LHCN-M2 (cell line): ENCODE measurements around the gene HSF2. TPM values are rescaled to one million over a fixed set of nuclear protein-coding genes. Genes with fewer than 3 reads are reported as not detected.

Experiments used
- DNase-seq: peaks from one replicate; pipeline ENCODE4 v3.0.0-alpha.2; 2012; ENCODE audit warnings: low read depth
- total RNA-seq: library from RNA; depleted of rRNA; stranded (reverse); fragments of >200 nt; gene quantifications from 2 replicates; pipeline ENCODE4 v1.2.3, GENCODE V29; 2014

HSF2 gene
- total RNA-seq, 1 experiment from 2014 or later: 23.8 TPM

DNA sequence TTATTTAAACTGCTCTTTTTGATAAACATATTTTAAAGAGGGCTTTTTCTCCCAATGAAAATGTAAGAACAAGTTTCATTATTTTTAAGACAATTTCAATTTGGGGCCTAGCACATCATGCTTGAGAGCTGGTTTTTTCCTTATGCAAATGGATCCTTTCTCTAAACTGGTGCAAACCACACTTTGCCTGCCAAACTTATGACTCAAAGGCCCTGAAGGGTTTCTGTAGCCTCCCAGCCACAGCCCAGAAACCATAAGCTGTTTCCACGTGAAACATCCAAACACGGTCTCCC is 451 bp upstream of the HSF2 start:
- no peak for DNase-seq

DNA sequence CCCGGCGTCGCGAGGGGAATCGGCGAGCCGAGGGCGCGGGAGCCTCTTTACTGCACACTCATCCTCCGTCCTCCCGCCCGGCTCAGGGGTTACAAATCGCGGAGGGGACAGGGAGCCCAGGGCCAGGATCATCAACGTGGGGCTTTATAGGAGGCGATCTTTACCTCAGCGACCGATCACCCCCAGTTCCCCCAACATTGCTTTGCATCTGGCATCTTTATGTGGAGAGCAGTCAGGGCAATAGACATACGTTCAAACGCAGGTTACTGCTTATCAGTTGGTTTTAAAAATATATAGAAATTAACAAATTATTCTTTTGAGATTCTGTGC is 634 bp downstream of the HSF2 start:
- DNase-seq: no peak

DNA sequence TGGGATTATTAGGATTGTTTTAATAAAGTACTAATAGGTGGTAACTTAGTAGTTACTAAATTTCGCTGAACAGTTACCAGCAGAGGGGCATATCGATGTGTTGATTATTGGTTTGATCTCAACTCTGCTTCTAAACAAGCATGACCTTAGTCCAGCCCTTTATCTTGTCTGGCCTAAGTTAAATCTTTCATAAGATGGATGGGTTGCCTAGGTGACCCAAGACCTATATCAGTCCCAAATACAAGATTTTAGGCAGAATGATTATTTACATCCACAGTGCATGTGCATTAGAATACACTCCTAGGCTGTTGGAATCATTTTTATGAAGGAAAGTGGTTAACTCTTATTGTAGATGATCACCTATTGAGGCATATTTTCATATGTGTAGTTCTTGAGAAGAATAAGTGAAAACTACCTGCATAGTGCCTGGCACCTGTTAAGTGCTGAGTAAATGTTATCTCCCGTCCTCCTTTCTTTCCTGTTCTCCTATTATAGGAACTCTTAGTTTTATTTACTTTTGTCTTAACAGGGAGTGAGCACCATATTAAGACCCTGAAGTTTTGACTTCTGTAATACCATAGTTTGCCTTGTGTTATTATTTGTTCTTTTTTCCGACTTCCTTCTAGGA is 1.1 kb downstream of the HSF2 start:
- DNase-seq: no peak

DNA sequence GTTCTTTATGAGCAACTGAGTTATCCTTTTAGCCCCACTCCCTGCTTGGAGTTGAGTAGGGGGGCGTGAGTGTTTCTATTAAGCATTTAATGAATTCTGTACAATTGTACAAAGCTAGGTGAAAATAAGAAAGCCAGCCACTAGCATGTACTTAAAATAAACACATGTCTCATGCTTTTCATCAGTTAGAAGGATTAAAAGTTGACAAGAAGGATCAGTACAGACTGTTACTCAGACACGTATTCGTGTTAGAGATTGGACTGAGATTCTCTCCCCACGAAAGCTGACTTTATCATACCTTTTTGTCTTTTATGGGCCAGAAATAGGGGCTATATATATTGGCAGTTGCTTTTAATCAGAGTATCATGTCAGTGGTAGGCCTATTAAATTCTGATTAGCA is 1.7 kb downstream of the HSF2 start:
- DNase-seq: no peak

DNA sequence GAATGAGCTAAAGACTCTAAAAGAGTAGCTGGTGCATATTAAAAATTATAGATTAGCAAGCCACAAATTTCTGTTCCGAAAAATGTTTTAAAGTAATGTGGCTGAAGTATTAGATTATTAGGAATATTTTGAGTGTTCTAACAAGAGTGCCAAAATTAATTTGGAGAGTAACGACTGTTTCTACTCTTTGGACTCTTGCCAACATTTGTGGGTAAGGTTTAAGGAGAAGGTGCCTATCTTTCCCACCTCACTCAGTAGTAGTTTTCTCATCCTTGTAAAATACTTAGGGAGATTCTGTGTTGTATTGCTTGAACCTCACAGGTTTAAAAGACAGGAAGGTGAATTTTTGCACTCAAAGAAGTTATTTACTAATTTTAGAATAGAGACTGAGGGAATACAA is 5.0 kb downstream of the HSF2 start:
- DNase-seq: no peak

DNA sequence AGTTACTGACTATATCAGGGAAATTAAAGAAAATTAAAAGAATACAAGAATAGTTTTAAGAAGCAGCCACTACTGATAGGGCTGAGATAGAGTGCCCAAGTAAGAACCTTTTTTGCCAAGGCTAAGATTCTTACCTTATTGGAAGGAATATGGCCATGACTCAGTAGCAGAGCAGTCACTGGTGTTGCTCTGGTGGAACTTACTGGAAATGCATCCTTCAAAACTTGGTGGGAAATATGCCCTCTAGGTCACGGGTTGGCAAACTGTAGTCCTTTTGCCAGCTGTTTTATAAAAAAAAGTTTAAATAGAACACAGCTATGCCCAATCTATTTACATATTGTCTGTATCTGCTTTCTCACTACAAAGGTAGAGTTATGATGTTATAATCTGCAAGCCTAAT is 6.0 kb downstream of the HSF2 start:
- DNase-seq: peak; percentile 59

DNA sequence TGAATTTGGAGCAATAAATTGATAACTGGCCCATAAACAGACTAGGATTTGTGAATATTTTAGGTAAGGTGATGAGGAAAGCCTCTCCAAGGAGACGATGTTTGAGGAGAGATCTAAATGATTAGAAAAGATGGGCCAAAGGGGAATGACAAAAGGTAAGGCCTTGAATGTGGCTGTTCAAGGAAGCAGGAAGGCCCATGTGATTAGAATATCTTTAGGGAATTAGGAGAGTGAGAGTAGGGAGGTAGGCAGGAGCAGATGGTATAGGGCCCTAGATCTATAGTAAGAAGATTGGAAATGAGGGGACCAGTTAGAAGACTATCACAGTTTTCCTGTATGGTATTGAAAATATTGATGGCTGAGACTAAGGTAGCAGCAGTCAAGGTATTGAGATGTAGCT is 6.7 kb downstream of the HSF2 start:
- no peak for DNase-seq

DNA sequence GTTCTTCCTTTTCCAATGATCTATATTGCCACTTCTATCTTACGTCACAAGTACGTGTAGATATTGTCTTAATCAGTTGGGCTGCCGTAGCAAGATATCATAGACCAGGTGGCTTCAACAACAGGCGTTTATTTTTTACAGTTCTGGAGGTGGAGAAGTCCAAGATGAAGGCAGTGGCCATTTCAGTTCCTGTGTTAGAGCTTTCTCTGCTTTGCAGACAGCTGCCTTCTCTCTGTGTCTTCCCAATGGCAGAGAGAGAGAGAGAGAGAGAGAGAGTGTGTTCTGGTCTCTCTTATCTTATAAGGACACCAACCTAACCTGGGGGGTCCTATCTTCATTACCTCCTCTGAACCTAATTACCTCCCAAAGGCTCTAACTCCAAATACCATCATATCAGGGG is 8.3 kb downstream of the HSF2 start:
- DNase-seq: no peak

DNA sequence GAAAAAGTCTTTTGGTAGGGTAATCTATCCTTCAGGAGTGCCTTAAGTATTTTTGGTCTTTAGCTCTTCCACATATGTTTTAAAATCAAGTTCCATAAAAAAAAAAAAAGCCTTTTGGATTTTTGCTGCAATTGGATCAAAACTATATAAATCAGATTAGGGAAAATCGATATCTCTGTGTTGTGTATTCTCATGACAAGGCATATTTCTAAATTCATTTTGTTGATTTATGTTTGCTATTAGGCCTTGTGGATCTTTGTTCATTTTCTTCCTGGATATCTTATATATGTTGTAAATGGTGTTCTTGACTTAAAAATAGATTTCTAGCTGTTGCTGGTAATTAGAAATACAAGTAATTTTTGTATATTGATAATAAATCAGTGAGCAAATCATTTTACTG is 8.8 kb downstream of the HSF2 start:
- no peak for DNase-seq

DNA sequence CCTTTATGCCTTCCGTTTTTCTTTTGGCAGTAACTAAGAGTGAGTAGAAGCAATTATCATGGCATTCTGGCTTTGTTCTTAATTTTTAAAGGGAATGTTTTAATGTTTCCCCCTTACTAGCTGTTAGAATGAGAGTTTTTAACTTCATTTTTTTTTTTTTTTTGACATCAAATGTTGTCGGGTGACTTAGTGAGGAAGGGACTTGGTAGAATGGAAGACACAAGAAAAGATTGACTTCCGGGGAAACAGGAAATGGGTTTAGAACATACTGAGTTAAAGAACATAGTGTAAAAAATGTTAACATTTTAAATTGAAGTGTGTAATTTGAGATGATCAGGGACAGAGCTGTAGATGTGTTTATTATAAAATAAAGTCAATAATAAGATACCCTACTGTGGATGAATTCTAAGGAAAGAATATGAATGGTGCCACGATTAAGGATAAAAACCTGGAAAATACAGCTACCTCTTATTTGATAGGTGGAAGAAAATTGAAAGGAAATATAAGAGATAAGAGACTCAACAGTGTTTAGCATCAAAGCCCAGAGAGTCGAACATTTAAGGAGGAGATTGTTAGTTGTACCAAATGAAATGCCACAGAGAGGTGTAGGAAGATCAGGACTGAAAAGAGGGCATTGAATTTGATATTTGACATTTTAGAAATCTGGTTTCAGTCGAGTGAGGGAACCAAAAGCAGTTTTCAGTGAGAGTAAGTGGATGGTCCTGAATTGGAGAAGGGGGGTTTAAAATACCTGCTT is 9.4 kb downstream of the HSF2 start:
- DNase-seq: no peak

DNA sequence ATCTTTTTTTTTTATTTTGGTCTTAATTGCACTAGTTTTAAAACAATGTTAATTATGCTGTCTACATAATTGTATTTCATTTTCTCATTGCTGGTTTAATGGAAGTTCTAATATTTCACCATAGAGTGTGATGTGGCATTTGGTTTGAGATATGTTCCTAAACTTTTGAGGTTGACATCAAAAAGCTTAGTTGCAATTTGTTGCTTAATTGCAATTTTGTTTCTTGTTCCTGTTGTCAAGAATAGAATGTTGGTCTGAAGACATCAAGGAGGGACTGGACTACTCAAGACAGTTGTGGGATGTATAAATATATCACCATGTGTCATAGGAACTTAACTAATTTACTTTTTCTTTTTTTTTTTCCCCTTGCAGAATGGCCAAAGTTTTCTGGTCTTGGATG is 12.5 kb downstream of the HSF2 start:
- no peak for DNase-seq

DNA sequence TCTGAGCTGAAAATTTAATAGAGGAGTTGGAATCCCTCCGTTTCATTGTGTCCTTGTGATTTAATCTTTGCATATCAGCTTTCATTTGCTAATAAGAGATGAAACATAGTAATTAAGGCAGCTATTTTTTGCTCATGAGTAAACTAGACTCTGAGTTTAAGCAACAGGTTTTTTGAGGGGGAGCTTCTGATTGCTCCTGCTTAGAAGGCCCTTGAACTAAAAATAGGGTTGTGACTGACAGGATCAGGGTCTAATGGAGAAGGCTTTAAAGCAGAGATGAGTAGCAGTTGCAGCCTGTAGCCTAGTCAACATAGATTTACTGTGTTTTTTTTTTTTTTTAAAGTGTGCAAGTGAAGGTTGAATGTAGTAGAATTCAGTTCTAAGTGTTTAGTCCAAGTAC is 17.4 kb downstream of the HSF2 start:
- DNase-seq: no peak

DNA sequence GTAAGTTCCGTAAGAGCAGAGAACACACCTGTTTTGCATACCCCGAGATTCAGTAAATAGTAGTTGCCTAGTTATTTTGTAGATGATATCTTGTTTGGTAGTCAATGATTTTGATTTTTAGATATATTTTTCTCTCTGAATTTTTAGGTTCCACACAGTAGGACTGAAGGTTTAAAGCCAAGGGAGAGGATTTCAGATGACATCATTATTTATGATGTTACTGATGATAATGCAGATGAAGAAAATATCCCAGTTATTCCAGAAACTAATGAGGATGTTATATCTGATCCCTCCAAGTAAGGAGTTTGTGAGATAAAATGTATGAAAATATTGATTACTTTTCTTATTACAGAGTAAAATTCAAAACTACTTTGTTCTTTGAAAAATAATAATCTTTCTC is 22.6 kb downstream of the HSF2 start:
- DNase-seq: no peak

DNA sequence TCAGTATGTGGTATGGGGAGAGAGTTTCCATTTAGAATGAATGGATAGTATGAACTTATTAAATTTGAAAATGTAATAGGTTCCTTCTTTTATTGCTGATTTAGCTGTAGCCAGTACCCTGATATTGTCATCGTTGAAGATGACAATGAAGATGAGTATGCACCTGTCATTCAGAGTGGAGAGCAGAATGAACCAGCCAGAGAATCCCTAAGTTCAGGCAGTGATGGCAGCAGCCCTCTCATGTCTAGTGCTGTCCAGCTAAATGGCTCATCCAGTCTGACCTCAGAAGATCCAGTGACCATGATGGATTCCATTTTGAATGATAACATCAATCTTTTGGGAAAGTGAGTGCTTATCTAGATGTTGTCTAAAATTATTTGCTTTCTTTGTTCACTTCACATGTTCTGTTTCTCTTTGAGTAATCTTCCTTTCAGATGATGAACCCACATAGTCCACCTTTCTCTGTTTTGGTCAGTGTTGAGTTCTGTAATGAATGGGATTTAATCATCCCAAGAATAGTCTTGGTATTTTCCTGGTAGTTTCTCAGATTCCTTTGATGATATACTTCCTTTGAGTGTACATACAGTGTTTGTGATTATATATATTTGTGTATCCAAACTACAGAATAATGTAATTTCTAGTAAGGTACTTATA is 23.3 kb downstream of the HSF2 start:
- DNase-seq: no peak

DNA sequence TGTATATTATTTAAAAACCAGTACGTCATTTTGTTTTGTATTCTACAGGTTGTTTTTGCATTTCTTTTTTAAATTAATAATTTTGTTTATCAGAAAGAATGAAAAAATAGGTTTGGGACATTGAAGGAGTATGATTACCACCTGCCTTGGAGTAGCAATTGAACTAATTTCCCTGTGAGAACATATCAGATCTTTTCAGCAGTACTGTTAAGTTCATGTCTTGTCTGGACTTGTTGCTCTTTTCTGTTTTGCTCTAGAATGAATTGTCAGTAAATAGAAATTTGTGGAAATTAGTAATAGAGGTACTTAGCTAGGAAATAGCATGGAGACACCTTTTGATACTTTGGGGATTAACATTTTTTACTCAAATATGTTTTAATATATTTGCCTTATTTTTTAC is 24.3 kb downstream of the HSF2 start:
- DNase-seq: no peak

DNA sequence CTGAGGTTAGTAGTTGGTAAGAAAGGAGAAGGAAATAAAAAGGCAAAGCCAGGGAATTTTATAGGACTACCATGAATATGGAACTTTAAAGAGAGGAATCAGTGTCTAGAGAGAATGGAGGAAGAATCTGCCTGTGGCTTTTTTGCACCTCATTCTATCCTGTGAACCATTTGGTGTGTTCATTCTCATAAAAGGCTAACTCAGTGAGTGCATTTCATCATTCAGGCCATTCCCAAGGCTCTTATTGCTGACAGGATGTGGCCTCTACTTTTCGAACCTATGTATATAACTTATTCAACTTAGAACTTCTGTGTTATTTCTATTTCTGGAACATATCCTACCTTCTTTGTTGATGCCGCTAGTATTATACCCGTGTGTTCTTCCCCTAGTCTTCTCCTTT is 27.1 kb downstream of the HSF2 start:
- DNase-seq: no peak

DNA sequence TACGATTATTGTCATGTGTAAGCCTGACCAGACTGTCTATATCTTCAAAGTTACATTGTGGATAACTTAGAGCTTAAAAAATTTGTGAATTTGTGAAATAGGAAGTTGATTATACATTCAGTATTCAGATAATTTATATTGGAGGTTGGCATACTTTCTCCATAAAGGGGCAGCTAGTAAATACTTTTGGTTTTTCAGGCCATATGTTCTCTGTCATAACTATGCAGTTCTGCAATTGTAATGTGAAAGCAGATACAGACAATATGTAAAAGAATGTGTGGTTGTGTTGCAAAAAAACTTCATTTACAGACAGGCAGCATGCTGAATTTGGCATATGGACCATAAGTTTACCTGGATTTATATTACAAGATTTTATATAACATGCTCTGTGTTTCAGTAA is 29.3 kb downstream of the HSF2 start:
- no peak for DNase-seq

DNA sequence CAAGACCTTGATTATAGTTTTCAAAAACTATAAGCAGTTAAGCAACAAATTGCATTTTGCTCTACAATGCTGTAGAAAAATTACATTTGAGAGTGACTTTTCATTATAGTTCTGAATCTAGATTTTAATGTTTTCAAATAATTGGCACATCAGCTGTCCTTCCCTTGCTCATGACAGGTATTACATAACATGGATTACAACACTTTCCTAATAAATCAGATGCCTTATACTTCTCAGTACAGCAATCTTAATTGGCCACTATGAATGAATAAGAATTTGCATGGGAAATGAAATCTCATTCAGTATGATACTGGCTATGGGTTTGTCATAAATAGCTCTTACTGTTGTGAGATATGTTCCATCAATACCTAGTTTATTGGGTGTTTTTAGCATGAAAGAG is 29.9 kb downstream of the HSF2 start:
- no peak for DNase-seq

DNA sequence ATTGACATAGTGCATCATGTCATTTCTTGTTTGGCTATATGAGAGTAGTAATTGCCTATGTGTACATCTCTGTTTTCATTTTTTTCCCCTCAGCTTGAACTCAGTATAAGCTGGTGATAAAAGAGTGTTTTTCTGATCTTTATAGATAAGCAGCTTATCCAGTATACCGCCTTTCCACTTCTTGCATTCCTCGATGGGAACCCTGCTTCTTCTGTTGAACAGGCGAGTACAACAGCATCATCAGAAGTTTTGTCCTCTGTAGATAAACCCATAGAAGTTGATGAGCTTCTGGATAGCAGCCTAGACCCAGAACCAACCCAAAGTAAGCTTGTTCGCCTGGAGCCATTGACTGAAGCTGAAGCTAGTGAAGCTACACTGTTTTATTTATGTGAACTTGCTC is 32.3 kb downstream of the HSF2 start:
- no peak for DNase-seq

DNA sequence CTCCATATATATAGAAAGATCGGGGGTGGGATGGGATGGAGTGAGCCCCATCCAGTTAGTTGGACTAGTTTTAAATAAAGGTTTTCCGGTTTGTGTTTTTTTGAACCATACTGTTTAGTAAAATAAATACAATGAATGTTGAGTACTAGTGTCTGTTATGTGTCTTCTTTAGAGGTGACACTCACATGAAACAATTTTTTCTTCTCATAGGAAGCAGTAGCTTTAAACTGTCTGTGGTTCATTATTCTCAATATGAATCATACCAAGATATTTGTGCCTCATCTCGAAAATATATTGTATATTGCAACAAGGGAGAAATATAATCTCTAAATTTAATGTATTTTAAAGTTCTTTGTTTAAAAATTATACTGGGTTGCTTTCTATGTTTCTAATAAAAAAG is 33.4 kb downstream of the HSF2 start:
- DNase-seq: peak; percentile 22

DNA sequence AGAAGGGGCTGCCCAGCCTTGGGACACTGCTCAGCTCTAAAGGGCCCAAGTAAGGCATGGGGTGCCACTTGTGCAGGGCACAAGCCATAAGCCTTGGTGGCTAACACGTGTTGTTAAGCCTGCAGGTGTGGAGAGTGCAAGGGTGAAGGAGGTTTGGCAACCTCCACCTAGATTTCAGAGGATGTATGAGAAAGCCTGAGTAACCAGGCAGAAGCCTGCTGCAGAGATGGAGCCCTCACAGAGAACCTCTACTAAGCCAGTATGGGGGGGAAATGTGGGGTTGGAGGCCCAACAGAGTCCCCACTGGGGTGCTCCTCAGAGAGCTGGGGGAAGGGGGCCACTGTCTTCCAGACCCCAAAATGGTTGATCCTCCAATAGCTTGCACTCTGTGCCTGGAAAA is 39.5 kb downstream of the HSF2 start:
- DNase-seq: no peak

DNA sequence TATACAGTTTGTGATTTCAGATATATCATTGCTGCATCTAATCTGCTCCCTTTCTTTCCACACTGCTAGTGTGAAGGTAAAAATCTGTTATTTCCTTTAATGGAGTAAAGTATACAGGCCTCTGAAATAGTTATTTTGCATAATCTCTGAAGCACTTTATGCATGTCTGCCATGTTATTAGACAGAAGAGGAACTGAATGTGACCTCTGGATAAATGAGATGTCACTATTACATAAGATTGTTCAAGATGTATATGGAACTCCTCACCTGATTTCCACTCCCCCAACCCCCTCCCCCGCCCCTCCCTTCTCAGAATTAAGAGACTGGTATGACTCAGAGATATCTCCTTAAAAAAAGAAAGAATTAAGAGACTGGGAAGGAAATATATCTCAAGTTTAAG is 45.8 kb downstream of the HSF2 start:
- DNase-seq: no peak

DNA sequence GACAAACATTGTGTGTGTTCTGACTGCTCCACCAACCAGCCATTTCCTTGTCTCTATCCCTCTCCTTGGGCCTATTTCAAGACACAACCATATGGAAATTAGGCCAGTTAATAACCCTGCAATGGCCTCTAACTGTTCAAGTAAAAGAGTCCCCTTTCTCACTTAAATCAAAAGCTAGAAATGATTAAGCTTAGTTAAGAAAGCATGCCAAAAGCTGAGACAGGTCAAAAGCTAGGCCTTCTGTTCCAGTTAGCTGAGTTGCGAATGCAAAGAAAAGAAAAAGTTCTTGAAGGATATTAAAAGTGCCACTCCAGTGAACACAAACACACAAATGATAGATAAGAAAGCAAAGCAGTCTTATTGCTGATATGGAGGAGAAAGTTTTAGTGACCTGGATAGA is 49.6 kb downstream of the HSF2 start:
- DNase-seq: no peak

DNA sequence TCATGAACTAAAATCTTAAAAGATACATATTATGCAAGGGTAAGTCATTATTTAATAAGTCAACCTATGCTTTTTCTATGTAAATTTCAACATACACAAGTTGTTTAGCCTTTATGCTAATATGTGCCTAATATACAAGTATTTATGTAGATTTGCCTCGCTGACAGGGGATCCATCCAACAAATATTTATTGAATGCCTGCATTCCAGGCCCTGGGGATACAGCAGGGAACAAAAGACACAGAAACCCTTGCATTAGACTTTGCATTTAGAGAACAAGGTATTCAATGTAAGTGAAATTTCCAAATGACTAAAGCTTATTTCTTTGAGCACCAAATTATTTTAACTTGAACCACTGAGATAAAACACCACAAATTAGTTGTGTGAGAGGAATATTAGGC is 53.1 kb downstream of the HSF2 start:
- DNase-seq: no peak
